ENCODE results near the gene SCART1.
"Not testable (repeated sequence)": the region's sequence is repeated elsewhere in the genome, so short reads cannot be mapped to it uniquely, and the experiment has no call there.

Gene SCART1

GRCh38 chr10:133462512-133463305 lies 9.0 kb downstream of the SCART1 start:
- no peaks in the 10 kb centered on the region for H3K27me3 ChIP-seq (ENCODE audit: insufficient read depth, low read length)
- H3K9me3 ChIP-seq (ENCODE audit: low read length): peaks cover 2% of the 10 kb centered on the region
- H2AFZ ChIP-seq (ENCODE audit: low read depth, low read length): no peak overlapping the region
- H3K36me3 ChIP-seq (ENCODE audit: insufficient read depth, low read length): no peaks in the 10 kb centered on the region
- H3K4me1 ChIP-seq (ENCODE audit: insufficient read depth, low read length): no peaks in the 10 kb centered on the region
- H3K4me3 ChIP-seq (ENCODE audit: low read length): no peak overlapping the region

GRCh38 chr10:133464582-133465031 lies 10.9 kb downstream of the SCART1 start:
- Histone ChIP-seq H3K4me1 (ENCODE audit: insufficient read depth, low read length) (no peaks in the 10 kb centered on the region), H3K4me3 (ENCODE audit: low read length) (no peak overlapping the region), H3K9me3 (ENCODE audit: low read length) (peaks cover 2% of the 10 kb centered on the region), H3K27me3 (ENCODE audit: insufficient read depth, low read length) (no peaks in the 10 kb centered on the region), H3K36me3 (ENCODE audit: insufficient read depth, low read length) (no peaks in the 10 kb centered on the region), H2AFZ (ENCODE audit: low read depth, low read length) (no peak overlapping the region)

GRCh38 chr10:133465191-133465949 lies 11.6 kb downstream of the SCART1 start:
- Histone ChIP-seq H3K36me3 (ENCODE audit: insufficient read depth, low read length) (no peaks in the 10 kb centered on the region), H3K4me1 (ENCODE audit: insufficient read depth, low read length) (no peaks in the 10 kb centered on the region), H2AFZ (ENCODE audit: low read depth, low read length) (no peak overlapping the region), H3K27me3 (ENCODE audit: insufficient read depth, low read length) (no peaks in the 10 kb centered on the region), H3K9me3 (ENCODE audit: low read length) (peaks cover 2% of the 10 kb centered on the region), H3K4me3 (ENCODE audit: low read length) (no peak overlapping the region)

- Histone ChIP-seq H3K36me3 (ENCODE audit: insufficient read depth, low read length) (no peaks in the 10 kb centered on the region), H3K4me1 (ENCODE audit: insufficient read depth, low read length) (no peaks in the 10 kb centered on the region), H2AFZ (ENCODE audit: low read depth, low read length) (no peak overlapping the region), H3K4me3 (ENCODE audit: low read length) (no peak overlapping the region), H3K27me3 (ENCODE audit: insufficient read depth, low read length) (no peaks in the 10 kb centered on the region), H3K9me3 (ENCODE audit: low read length) (peaks cover 2% of the 10 kb centered on the region)
Measured at GRCh38 chr10:133465950-133466474, 12.3 kb downstream of the SCART1 start.

- Histone ChIP-seq H3K36me3 (ENCODE audit: insufficient read depth, low read length) (no peaks in the 10 kb centered on the region), H3K27me3 (ENCODE audit: insufficient read depth, low read length) (no peaks in the 10 kb centered on the region), H3K4me1 (ENCODE audit: insufficient read depth, low read length) (no peaks in the 10 kb centered on the region), H2AFZ (ENCODE audit: low read depth, low read length) (no peak overlapping the region), H3K9me3 (ENCODE audit: low read length) (peaks cover 2% of the 10 kb centered on the region), H3K4me3 (ENCODE audit: low read length) (no peak overlapping the region)
Measured at GRCh38 chr10:133466683-133467275, 13.0 kb downstream of the SCART1 start.

GRCh38 chr10:133467286-133467911 lies 13.7 kb downstream of the SCART1 start:
- H3K4me3 ChIP-seq (ENCODE audit: low read length): no peak overlapping the region
- H2AFZ ChIP-seq (ENCODE audit: low read depth, low read length): no peak overlapping the region
- H3K4me1 ChIP-seq (ENCODE audit: insufficient read depth, low read length): no peaks in the 10 kb centered on the region
- no peaks in the 10 kb centered on the region for H3K27me3 ChIP-seq (ENCODE audit: insufficient read depth, low read length)
- peaks cover 1% of the 10 kb centered on the region for H3K9me3 ChIP-seq (ENCODE audit: low read length)
- no peaks in the 10 kb centered on the region for H3K36me3 ChIP-seq (ENCODE audit: insufficient read depth, low read length)

- H3K27me3 ChIP-seq (ENCODE audit: insufficient read depth, low read length); H3K36me3 ChIP-seq (ENCODE audit: insufficient read depth, low read length); H2AFZ ChIP-seq (ENCODE audit: low read depth, low read length); H3K4me1 ChIP-seq (ENCODE audit: insufficient read depth, low read length); H3K9me3 ChIP-seq (ENCODE audit: low read length); H3K4me3 ChIP-seq (ENCODE audit: low read length): not testable (repeated sequence)
Measured at GRCh38 chr10:133469205-133469604, 15.5 kb downstream of the SCART1 start.

GRCh38 chr10:133471300-133472109 lies 17.8 kb downstream of the SCART1 start:
- Histone ChIP-seq H3K9me3 (ENCODE audit: low read length) (no peaks in the 10 kb centered on the region), H3K36me3 (ENCODE audit: insufficient read depth, low read length) (no peaks in the 10 kb centered on the region), H3K4me3 (ENCODE audit: low read length) (no peak overlapping the region), H3K27me3 (ENCODE audit: insufficient read depth, low read length) (peaks cover 5% of the 10 kb centered on the region), H3K4me1 (ENCODE audit: insufficient read depth, low read length) (no peaks in the 10 kb centered on the region), H2AFZ (ENCODE audit: low read depth, low read length) (no peak overlapping the region)

GRCh38 chr10:133473270-133473669 lies 19.5 kb downstream of the SCART1 start:
- Histone ChIP-seq H3K27me3 (ENCODE audit: insufficient read depth, low read length) (peaks cover 5% of the 10 kb centered on the region), H3K4me3 (ENCODE audit: low read length) (no peak overlapping the region), H2AFZ (ENCODE audit: low read depth, low read length) (no peak overlapping the region), H3K36me3 (ENCODE audit: insufficient read depth, low read length) (no peaks in the 10 kb centered on the region), H3K4me1 (ENCODE audit: insufficient read depth, low read length) (no peaks in the 10 kb centered on the region), H3K9me3 (ENCODE audit: low read length) (no peaks in the 10 kb centered on the region)

GRCh38 chr10:133474027-133474426 lies 20.3 kb downstream of the SCART1 start:
- Histone ChIP-seq H2AFZ (ENCODE audit: low read depth, low read length) (no peak overlapping the region), H3K9me3 (ENCODE audit: low read length) (no peaks in the 10 kb centered on the region), H3K4me1 (ENCODE audit: insufficient read depth, low read length) (no peaks in the 10 kb centered on the region), H3K4me3 (ENCODE audit: low read length) (no peak overlapping the region), H3K27me3 (ENCODE audit: insufficient read depth, low read length) (peaks cover 5% of the 10 kb centered on the region), H3K36me3 (ENCODE audit: insufficient read depth, low read length) (no peaks in the 10 kb centered on the region)

- no peaks in the 10 kb centered on the region for H3K36me3 ChIP-seq (ENCODE audit: insufficient read depth, low read length)
- H3K4me1 ChIP-seq (ENCODE audit: insufficient read depth, low read length): no peaks in the 10 kb centered on the region
- no peak overlapping the region for H2AFZ ChIP-seq (ENCODE audit: low read depth, low read length)
- H3K4me3 ChIP-seq (ENCODE audit: low read length): no peak overlapping the region
- H3K27me3 ChIP-seq (ENCODE audit: insufficient read depth, low read length): peaks cover 5% of the 10 kb centered on the region
- H3K9me3 ChIP-seq (ENCODE audit: low read length): no peaks in the 10 kb centered on the region
Measured at GRCh38 chr10:133474665-133475424, 21.1 kb downstream of the SCART1 start.

GRCh38 chr10:133475425-133475734 lies 21.6 kb downstream of the SCART1 start:
- Histone ChIP-seq H3K4me3 (ENCODE audit: low read length) (no peak overlapping the region), H2AFZ (ENCODE audit: low read depth, low read length) (no peak overlapping the region), H3K27me3 (ENCODE audit: insufficient read depth, low read length) (peaks cover 5% of the 10 kb centered on the region), H3K36me3 (ENCODE audit: insufficient read depth, low read length) (no peaks in the 10 kb centered on the region), H3K4me1 (ENCODE audit: insufficient read depth, low read length) (no peaks in the 10 kb centered on the region), H3K9me3 (ENCODE audit: low read length) (no peaks in the 10 kb centered on the region)
